ENCODE measurements around the gene AUTS2.

DNA sequence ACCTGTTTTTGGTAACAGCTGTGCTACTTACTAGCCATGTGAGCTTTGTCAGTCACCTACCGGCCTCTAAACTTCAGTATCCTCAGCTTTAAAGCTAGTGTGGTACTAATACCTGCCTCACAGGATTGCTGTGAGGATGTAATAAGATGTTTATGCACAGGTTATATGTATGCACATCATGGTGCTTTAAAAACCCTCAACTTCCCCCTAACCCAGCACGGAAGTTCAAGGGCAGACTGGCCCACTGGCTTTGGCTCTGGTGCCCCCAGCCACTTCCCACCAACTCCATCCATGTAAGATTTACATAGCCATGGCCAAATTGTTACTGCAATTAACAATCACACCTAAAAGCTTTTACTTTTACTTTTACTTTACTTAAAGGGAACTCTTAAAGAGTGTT lies 857.6 kb downstream of the AUTS2 start:
- TF ChIP-seq CTCF (IDR thresholded peaks at IDR 0.05) (no peak), POLR2A (IDR thresholded peaks at IDR 0.05) (no peak)

Measured in thyroid gland (tissue), 4 donors.